Measurements from ENCODE around the gene EXOSC1.

GRCh38 chr10:97399843-97400545, 45.8 kb downstream of the EXOSC1 start:
- TF ChIP-seq CTCF (IDR thresholded peaks at IDR 0.05; ENCODE audit: low read depth, low read length, missing input control), result no peak
- TF ChIP-seq, protein P1, sequence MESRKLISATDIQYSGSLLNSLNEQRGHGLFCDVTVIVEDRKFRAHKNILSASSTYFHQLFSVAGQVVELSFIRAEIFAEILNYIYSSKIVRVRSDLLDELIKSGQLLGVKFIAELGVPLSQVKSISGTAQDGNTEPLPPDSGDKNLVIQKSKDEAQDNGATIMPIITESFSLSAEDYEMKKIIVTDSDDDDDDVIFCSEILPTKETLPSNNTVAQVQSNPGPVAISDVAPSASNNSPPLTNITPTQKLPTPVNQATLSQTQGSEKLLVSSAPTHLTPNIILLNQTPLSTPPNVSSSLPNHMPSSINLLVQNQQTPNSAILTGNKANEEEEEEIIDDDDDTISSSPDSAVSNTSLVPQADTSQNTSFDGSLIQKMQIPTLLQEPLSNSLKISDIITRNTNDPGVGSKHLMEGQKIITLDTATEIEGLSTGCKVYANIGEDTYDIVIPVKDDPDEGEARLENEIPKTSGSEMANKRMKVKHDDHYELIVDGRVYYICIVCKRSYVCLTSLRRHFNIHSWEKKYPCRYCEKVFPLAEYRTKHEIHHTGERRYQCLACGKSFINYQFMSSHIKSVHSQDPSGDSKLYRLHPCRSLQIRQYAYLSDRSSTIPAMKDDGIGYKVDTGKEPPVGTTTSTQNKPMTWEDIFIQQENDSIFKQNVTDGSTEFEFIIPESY (IDR thresholded peaks at IDR 0.05), result no peak

All from liver (tissue), 2 donors.